CD4-positive, alpha-beta T cell treated with Interleukin-6 for 4 hours (primary cell): ENCODE data around the gene PTTG1IP2.
"Not testable (repeated sequence)": the region's sequence is repeated elsewhere in the genome, so short reads cannot be mapped to it uniquely, and the experiment has no call there.

ENCODE experiments used
- DNase-seq: peaks from one replicate; pipeline ENCODE4 v3.0.0-alpha.2; 2020; ENCODE audit warnings: mixed read lengths

Gene PTTG1IP2

DNA sequence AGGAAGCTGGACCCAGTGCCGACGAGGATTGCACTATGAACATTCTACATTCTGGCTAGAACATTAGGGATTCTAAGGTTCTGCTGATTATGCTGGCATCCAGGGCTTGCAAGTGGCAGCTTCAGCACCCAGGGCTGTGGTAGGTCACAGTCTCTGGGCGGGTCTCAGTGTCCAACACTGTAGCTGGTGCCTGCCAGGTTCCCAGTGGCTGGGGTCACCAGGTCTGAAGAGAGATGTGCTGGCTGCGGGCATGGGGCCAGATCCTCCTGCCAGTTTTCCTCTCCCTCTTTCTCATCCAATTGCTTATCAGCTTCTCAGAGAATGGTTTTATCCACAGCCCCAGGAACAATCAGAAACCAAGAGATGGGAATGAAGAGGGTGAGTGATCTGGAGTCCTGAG lies at the start of gene PTTG1IP2:
PTTG1IP2 (plus strand) TSS at position 86 of the 400 bp plus-strand sequence; CDS start at position 234, 148 bp downstream.
- no peak for DNase-seq

DNA sequence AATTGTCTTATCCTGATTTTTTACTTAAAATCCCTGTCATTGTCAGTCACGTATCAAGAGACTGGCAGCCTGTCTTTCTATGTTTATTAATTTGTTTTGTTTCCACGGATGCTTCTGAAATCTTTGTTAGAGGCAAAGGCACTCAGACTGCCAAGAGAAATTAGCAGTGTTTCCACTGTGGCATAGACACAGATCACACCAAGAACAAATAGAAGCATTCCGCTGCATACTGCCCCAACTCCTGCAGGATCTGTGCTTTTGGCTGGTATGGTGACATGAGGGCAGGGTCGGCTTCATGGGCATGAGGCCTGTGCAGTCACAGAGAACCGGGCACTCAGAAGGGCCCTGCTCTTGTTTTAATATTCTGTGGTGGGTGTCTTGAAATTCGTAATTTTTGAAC lies 47.8 kb upstream of the PTTG1IP2 start:
- DNase-seq: no peak

- no peak for DNase-seq
These were observed 44.7 kb upstream of the PTTG1IP2 start for GRCh38 chr7:90424720-90425119.

- DNase-seq: no peak
These were observed 44.1 kb upstream of the PTTG1IP2 start for GRCh38 chr7:90425376-90425775.

GRCh38 chr7:90430614-90431460 lies 38.6 kb upstream of the PTTG1IP2 start:
- no peak for DNase-seq

DNA sequence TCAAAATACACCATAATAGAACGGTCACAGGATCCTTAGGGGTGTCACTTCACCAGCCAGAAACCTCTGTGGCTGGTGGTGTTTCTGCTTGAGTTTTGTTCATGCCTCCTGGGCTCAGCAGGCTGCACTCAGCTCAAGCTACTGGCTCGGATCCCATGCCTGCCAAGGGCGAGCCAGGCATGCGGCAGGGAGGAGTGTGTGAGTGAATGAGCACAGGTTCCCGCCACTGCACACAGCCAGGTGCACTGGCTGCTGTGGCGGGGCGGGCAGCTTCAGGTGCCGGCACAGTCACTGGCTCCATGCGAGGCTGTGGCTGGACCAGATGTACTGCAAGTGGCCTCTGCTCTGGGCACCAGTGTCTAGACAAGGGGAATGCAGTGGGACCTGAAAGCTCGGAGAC lies 36.7 kb upstream of the PTTG1IP2 start:
- no peak for DNase-seq

GRCh38 chr7:90433221-90433620 lies 36.2 kb upstream of the PTTG1IP2 start:
- DNase-seq: no peak

GRCh38 chr7:90445633-90446032 lies 23.8 kb upstream of the PTTG1IP2 start:
- no peak for DNase-seq

DNA sequence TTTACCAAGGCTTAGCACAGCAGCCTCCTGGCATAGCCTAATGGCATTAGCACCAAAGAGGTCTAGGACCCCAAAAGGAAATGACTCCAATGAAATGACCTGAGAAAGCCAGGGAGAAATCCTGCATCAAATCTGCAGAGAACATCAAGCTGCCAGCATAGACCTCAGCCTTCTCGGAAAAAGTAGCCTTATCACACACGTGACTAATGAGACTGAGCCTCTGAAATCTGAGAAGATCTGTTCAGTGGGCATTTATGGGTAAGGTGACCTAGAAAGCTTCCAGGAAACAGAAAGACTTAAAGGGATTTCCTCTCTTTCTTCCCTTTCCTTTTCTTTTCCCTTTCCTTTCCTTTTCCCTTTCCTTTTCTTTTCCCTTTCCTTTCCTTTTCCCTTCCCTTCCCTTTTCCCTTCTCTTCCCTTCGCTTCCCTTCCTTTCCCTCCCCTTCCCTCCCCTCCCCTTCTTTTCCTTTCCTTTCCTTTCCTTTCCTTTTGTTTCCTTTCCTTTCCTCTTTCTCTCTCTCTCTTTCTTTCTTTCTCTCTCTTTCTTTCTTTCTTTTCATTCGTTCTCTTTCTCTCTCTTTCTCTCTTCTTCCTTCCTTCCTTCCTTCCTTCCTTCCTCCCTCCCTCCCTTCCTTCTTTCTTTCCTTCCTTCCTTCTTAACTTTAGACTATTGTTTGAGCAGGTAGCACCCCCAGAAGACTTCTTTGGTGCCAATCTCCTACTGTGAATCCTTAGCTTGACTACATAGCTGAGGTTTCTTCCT lies 23.1 kb upstream of the PTTG1IP2 start:
- no peak for DNase-seq

GRCh38 chr7:90453259-90453891 lies 16.1 kb upstream of the PTTG1IP2 start:
- no peak for DNase-seq

GRCh38 chr7:90453931-90454330 lies 15.5 kb upstream of the PTTG1IP2 start:
- no peak for DNase-seq

DNA sequence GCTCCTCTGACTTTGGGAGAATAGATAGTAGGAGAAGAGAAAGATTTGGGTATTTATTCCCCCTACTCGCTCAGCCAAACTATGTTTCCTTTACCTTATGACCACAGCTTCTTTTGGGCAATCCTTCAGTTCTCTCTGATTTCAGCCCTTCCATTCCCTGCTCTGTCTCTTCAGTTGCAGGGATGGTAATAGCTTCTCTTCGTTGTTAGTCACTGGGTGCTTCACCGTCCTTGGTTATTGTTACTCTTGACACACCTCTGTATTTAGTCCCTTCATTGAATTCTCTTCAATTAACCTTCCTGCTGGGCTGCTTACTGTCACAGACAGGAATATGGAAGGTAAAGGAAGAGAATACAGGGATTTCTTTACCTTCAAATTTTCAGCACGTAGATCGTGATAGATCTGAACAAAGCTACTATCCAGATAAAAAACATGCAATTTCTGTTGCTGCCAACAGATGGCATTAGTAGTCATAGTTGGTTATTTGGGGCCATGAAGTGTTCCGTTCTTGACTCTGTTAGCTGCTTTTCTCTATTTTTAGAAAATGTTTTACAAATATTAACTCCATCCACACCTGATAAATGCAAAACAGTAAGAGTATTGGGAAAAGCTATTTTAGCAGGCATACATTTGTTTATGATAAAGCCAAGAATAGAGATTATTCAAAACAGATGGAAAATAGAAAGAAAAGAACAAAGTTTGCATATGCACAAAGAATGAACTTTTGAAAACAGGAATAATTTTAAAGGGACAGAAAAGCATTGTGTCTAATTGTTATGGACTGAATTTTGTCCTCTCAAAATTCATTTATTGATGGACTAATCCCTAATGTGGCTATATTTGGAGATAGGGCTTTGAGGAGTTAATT lies 14.0 kb upstream of the PTTG1IP2 start:
- DNase-seq: no peak

DNA sequence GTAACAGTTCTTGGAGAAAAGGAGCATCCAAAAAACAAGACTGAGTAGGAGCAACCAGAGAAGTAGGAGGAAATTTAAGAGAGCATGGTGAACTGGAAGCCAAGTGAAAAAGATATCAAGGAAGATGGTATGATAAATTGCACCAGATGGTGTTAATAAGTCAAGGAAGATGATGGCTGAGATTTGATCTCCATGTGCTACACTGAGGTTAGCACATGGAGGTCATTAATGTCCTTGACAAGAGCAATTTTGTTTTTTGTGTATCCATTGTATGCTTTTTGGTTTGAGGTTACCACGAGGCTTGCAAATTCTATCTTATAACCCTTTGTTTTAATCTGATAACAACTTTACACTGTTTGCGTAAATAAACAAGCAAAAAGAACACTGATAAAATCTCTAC lies 11.3 kb upstream of the PTTG1IP2 start:
- no peak for DNase-seq

GRCh38 chr7:90459888-90460287 lies 9.6 kb upstream of the PTTG1IP2 start:
- no peak for DNase-seq

DNA sequence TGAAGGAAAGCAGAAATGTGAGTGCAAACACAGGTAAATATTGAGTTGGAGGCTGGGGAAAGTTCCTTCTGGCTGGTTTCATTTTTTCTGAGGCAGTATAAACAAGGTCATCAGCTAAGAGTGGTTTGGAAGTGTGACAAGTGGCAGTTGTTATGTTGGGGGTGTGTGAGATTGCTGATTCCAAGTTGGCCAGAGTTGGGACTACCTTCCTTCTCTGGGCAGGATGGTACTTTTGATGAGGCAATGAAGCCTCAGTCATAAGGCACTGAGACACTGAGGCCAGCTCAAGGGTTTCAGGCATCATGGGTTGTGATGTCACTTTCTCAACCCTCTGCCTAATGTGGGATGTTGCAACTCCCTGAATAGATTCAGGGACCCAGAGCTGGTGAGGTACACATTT lies 8.2 kb upstream of the PTTG1IP2 start:
- DNase-seq: no peak

- DNase-seq: not testable (repeated sequence)
These were observed 6.2 kb upstream of the PTTG1IP2 start for GRCh38 chr7:90463151-90463628.

GRCh38 chr7:90465816-90466215 lies 3.6 kb upstream of the PTTG1IP2 start:
- DNase-seq: no peak

- DNase-seq: no peak
These were observed 3.5 kb downstream of the PTTG1IP2 start for GRCh38 chr7:90472805-90473540.

GRCh38 chr7:90473814-90474213 lies 4.4 kb downstream of the PTTG1IP2 start:
- no peak for DNase-seq

GRCh38 chr7:90474284-90475210 lies 5.1 kb downstream of the PTTG1IP2 start:
- no peak for DNase-seq

GRCh38 chr7:90483251-90483650 lies 13.8 kb downstream of the PTTG1IP2 start:
- no peak for DNase-seq
